ENCODE data around the gene CCNK. TPM values are rescaled to one million over a fixed set of nuclear protein-coding genes. Genes with fewer than 3 reads are reported as not detected.

The CCNK gene
- polyA plus RNA-seq, 3 donors, result 44.4 to 45.1 (median 45.0) TPM

GRCh38 chr14:99503848-99504453, 22.7 kb downstream of the CCNK start:
- no peak for DNase-seq

GRCh38 chr14:99505089-99505488, 23.9 kb downstream of the CCNK start:
- DNase-seq, result no peak

GRCh38 chr14:99506276-99506675, 25.1 kb downstream of the CCNK start:
- no peak for DNase-seq

GRCh38 chr14:99507860-99508640, 26.8 kb downstream of the CCNK start:
- DNase-seq, result no peak

- no peak for DNase-seq
These were observed 27.9 kb downstream of the CCNK start for GRCh38 chr14:99508896-99509629.

- no peak for DNase-seq
These were observed 28.8 kb downstream of the CCNK start for GRCh38 chr14:99509871-99510555.

- DNase-seq, result no peak
These were observed 29.4 kb downstream of the CCNK start for GRCh38 chr14:99510556-99511139.

- DNase-seq, result no peak
These were observed 30.4 kb downstream of the CCNK start for GRCh38 chr14:99511421-99512109.

- DNase-seq, result no peak
These were observed 30.9 kb downstream of the CCNK start for GRCh38 chr14:99512110-99512449.

- no peak for DNase-seq
These were observed 31.5 kb downstream of the CCNK start for GRCh38 chr14:99512571-99513182.

- DNase-seq, result no peak
These were observed 32.0 kb downstream of the CCNK start for GRCh38 chr14:99513183-99513694.

GRCh38 chr14:99513946-99514551, 32.8 kb downstream of the CCNK start:
- no peak for DNase-seq

- DNase-seq, result no peak
These were observed 33.5 kb downstream of the CCNK start for GRCh38 chr14:99514552-99515300.

- no peak for DNase-seq
These were observed 34.3 kb downstream of the CCNK start for GRCh38 chr14:99515301-99516155.

- no peak for DNase-seq
These were observed 35.1 kb downstream of the CCNK start for GRCh38 chr14:99516156-99516870.

- DNase-seq, result no peak
These were observed 35.8 kb downstream of the CCNK start for GRCh38 chr14:99516871-99517642.
